HG02759 (cell line): ENCODE results near the gene DENND1A.

Source experiments
- ATAC-seq: cut with Tn5 transposase; IDR thresholded peaks from one replicate; pipeline ENCODE4 v1.9.1; 2021; ENCODE audit warnings: mild to moderate bottlenecking, moderate library complexity; ENCODE audit not compliant: unreplicated experiment

Gene DENND1A

DNA sequence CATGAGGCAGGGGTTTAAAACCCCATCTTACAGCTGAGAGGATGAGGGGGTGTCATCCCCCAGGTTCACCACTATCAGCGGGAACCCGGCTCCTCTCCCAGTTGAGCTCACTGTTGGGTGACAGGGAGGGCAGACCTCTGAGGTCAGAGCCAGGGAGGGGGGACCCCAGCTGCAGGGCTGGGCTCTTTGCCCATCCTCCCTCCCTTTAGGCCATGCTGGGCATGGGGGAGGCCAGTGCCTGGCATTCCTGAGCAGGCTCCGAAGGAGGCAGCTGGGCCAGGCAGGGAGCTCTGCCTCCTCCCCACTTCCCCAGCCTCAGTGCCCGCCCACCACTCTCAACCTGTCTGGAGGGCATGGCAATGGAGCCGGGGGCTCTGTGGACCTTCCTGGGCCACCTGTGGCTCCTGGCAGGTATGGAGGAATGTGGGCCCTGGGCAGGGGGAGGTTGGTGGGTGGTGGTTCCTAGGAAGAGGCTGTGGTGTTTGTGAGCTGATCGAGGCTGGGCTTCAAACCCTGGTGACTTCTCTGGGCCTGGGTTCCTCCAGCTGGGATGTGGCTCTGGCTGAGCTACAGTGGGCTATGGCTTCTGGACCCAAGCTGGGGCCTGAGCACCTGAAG lies 561.3 kb downstream of the DENND1A start:
- no peak for ATAC-seq

DNA sequence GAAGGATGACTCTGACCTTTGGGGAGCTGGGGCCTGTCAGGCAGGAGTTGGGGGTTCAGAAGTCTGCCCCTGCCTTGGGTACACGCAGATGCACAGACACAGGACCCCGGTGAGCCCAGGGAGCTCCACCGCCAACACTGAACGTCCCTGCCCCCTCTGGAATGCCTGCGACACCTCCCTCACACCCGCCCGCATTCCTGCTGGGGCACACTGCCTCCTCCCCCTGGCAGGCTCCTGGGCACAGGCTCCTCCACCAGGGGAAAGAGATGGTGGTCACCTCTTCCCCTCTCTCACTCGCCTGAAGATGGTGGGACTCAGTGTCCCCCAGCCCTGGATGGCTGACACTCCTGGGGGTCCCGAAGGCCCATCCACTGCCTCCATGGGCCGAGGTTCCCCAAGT lies 561.9 kb downstream of the DENND1A start:
- ATAC-seq: no peak

- ATAC-seq: no peak
Observed at GRCh38 chr9:123365881-123366528, 563.9 kb downstream of the DENND1A start.

GRCh38 chr9:123365287-123365880 lies 564.5 kb downstream of the DENND1A start:
- ATAC-seq: no peak

DNA sequence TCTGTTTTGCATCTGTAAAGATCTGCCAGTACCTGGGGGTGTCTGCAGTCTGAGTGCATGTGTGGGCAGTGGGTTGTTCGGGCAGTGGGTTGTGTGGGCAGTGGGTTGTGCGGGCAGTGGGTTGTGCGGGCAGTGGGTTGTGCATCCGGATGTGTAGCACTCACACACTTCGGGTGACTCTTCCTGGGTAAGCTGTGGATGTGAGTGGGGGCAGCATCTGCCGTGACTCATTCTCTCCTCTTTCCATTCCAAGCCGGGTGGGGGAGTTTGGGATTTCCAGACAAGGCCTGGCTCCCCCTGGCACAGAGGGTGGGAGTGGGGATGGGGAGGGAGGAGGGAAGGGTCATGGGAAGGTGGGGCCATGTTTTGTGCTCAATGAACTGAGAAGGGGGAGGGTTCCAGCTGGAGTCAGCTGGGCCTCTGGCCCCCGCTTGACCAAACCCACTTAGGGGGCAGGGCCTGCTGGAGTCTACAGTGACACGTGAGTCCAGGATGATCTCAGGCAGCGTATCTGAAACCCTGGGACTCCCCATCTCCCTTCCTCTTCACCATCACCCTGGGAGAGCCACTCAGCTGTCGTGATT lies 565.6 kb downstream of the DENND1A start:
- ATAC-seq: no peak

- no peak for ATAC-seq
Observed at GRCh38 chr9:123362856-123363255, 567.1 kb downstream of the DENND1A start.

- ATAC-seq: no peak
Observed at GRCh38 chr9:123361731-123362510, 568.0 kb downstream of the DENND1A start.

DNA sequence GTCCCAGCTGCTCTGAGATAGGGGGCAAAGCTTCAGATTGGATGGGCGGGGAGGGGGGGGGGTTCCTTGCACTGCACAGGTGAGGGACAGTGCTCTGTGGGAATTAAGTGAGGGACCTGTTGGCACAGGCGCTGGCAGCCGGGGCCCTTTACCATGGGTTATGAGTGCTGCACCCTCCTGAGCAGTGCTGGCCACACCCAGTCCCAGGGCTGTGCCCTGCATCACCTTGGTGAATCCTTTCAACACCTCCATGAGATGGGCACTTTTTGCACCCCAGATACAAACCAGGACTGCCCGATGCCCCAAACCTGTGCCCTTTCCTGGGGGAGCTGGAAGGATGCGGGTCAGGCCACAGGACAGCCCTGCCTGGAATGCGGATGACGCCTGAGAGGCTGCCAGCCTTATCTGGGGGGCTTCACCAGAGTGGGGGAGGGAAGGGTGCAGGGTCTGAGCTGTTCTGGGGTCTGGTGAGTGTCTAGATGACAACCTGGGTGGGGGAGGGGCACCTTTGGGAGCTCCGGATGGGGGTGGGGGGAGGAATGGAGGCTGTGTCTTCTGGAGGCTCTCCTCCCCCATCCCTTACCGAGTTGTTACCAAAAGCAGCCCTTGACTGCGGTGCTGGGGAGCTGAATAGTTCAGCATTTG lies 568.7 kb downstream of the DENND1A start:
- no peak for ATAC-seq

- no peak for ATAC-seq
Observed at GRCh38 chr9:123360161-123361085, 569.5 kb downstream of the DENND1A start.

DNA sequence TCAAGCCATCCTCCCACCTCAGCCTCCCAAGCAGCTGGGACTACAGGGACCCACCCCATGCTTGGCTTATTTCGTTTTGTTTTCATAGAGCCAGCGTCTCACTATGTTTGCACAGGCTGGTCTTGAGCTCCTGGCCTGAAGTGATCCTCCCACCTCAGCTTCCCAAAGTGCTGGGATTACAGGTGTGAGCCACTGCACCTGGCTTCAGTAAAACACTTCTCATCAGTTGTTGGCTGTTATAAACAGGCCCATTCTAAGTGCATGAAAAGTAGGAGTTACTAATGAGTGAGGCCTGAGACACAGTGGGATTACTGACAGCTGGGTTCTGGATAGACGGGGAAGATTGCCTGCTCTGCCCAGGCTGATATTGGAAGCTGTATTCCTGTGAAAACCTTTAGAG lies 570.4 kb downstream of the DENND1A start:
- ATAC-seq: no peak

DNA sequence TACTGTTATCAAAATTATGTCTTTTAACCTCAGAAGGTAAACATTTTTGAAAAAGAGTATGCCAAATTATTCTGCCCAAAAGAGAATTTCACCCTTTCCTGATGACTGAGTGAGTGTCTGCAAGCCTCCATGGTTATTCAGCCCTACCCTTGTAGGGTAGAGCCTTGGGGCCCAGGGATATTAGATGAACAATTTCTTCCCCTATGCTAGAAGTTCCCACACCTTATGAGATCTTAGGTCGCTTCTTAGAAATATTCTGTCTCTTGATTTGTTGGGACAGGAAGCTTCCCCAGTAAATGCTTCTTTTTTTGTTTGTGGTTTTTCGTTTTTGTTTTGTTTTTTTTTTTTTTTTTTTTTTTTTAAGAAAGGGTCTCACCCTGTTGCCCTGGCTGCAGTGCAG lies 570.8 kb downstream of the DENND1A start:
- ATAC-seq: no peak

DNA sequence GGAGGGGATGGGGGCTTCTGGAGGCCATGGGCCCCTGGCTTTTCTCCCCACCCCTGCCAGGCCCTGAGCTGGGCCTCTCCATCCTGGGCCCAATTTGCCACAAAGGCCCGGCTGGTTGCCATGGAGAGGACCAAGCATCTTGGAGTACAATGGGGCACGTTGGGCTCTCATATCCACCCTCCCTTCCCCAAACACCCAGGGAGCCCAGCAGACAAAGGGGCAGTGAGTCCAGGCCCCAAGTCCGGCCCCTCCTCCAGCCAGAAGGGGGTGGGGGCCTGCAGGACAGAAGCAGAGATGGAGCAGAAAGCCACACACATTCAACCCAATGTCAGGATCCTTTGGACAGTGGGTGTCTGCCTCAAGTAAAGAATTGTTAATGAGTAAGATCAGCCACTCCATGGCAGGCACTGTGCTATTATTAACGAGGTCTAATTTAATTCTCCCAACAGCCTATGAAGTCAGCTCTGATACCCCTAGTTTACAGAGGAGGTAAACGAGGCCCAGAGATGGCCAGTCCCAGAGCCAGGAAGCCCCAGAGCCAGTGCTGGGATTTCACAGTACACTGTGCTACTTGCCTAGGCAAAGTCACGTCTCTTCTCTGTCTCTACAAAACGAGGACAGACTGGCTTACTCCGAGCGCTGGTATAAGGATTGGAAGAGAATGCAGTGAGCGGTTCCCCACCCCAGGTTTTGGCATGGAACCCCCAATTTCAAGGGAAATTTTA lies 571.6 kb downstream of the DENND1A start:
- ATAC-seq: no peak

GRCh38 chr9:123357743-123358059 lies 572.2 kb downstream of the DENND1A start:
- ATAC-seq: no peak

DNA sequence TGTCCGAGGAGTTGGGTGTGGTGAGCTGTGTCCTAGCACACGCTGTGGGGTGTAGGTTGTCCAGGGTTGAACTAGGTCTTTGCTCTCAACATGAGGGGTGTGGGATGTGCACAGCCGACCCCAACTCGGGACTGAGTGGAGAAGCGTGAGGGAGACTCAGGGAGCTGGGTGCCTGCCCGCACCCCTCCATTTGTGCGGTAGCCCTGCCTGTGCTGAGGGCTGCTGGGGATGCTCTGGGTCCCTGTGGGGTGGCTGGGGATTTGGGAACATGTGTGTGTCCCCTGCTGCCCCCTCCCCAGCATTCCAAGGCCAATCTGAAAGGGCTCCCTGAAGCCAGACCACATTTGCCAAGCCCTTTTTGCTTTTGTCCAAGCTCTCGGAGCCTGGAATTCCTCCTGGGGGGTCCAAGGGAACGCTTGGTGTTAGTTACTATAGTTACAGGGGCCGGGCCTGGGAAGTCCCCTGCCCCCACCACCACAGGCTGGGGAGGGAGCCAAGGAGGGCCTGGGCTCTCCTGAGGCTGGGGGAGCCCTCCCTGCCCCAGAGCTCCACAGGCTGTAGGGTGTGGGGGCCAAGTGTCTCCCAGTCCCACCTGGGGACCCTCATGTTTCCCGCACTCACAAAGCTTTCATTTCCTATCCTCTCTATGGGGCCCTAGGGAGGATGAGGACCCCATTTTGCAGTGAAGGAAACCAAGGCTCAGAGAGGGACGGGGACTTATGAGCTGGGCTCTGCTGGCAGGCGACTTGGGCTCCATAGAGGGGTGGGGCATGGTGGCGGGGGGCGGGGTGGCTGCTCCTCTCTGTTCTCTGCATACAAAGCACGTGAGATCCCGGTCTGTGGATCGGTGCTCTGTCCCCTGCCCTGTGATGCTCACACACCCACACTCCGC lies 572.8 kb downstream of the DENND1A start:
- no peak for ATAC-seq

- ATAC-seq: no peak
Observed at GRCh38 chr9:123355761-123356431, 574.0 kb downstream of the DENND1A start, which contains the start of gene CRB2. TSS of gene CRB2 (plus strand) at chr9:123356197. CDS start at chr9:123356261, 64 bp downstream.

- no peak for ATAC-seq
Observed at GRCh38 chr9:123354806-123355508, 575.0 kb downstream of the DENND1A start.

- ATAC-seq: peak; percentile 63
Observed at GRCh38 chr9:123353984-123354591, 575.8 kb downstream of the DENND1A start.
